CD4-positive, CD25-positive, alpha-beta regulatory T cell (primary cell): ENCODE data around the gene CSF3R. TPM values are rescaled to one million over a fixed set of nuclear protein-coding genes. Genes with fewer than 3 reads are reported as not detected.
A peak's percentile ranks its signal among the peaks of the same experiment; 100 is the strongest.

Source experiments
- ATAC-seq, 2 donors: fragments of 150-1000 bp; cut with Tn5 transposase; one replicate each; pipeline ENCODE4 v1.10.0; 2021; ENCODE audit warnings: low read depth in 2 of 2, moderate number of reproducible peaks in 2 of 2, moderate library complexity in 1 of 2
- DNase-seq, 3 donors: peaks; one replicate each; pipeline versions ENCODE4 v3.0.0 to v3.0.0-alpha.2; 2012 to 2022; ENCODE audit warnings: mixed read lengths in 1 of 3
- H3K27ac ChIP-seq: one replicate; pipeline ENCODE4 v1.7.0; 2013; ENCODE audit warnings: mild to moderate bottlenecking, low read length; ENCODE audit not compliant: insufficient read depth, poor library complexity, severe bottlenecking
- H3K27me3 ChIP-seq: one replicate; pipeline ENCODE4 v1.7.0; 2013; ENCODE audit warnings: low read length; ENCODE audit not compliant: control insufficient read depth, insufficient read depth
- H3K36me3 ChIP-seq: one replicate; pipeline ENCODE4 v1.7.0; 2013; ENCODE audit warnings: mild to moderate bottlenecking, low read length, moderate library complexity; ENCODE audit not compliant: control insufficient read depth, insufficient read depth
- H3K4me1 ChIP-seq: 2 replicates; pipeline ENCODE4 v1.7.0; 2013; ENCODE audit warnings: mild to moderate bottlenecking, low read length; ENCODE audit not compliant: insufficient read depth, control insufficient read depth, poor library complexity, severe bottlenecking
- H3K4me3 ChIP-seq: one replicate; pipeline ENCODE4 v1.7.0; 2013; ENCODE audit warnings: low read depth, mild to moderate bottlenecking, low read length, moderate library complexity
- H3K9me3 ChIP-seq, 2 experiments: 1 replicate in 1 of 2; 2 replicates in 1 of 2; pipeline ENCODE4 v1.7.0; 2013; ENCODE audit warnings: low read length in 2 of 2, mild to moderate bottlenecking in 1 of 2, moderate library complexity in 1 of 2; ENCODE audit not compliant: control insufficient read depth in 2 of 2
- H3K27ac Mint-ChIP-seq, 3 donors: one replicate each; pipeline ENCODE4 v1.8.0; 2020 to 2022; ENCODE audit warnings: mild to moderate bottlenecking in 3 of 3, mixed read lengths in 3 of 3, moderate library complexity in 2 of 3
- H3K27me3 Mint-ChIP-seq: one replicate; pipeline ENCODE4 v1.8.0; 2022; ENCODE audit warnings: mild to moderate bottlenecking, mixed read lengths
- H3K36me3 Mint-ChIP-seq: one replicate; pipeline ENCODE4 v1.8.0; 2020; ENCODE audit warnings: mixed read lengths
- H3K4me1 Mint-ChIP-seq, 4 donors: one replicate each; pipeline ENCODE4 v1.8.0; 2020 to 2022; ENCODE audit warnings: mixed read lengths in 4 of 4, mild to moderate bottlenecking in 1 of 4
- H3K4me3 Mint-ChIP-seq, 4 donors: one replicate each; pipeline ENCODE4 v1.8.0; 2020 to 2022; ENCODE audit warnings: mild to moderate bottlenecking in 4 of 4, mixed read lengths in 4 of 4, moderate library complexity in 3 of 4
- H3K9me3 Mint-ChIP-seq, 7 donors: one replicate each; pipeline ENCODE4 v1.8.0; 2020 to 2022; ENCODE audit warnings: mixed read lengths in 7 of 7, mild to moderate bottlenecking in 3 of 7, moderate library complexity in 2 of 7
- polyA plus RNA-seq, 4 donors: library from polyadenylated mRNA; unstranded; fragments of 300-500 nt; fragmentation: Illumina TruSeq; gene quantifications; one replicate each; pipeline ENCODE4 v1.2.3, GENCODE V29; 2021
- total RNA-seq: library from RNA; stranded (reverse); gene quantifications from one replicate; pipeline ENCODE4 v1.2.3, GENCODE V29; 2022

The CSF3R gene
- total and polyA plus RNA-seq, 5 donors from 2014 or later = 0.10 to 3.6 (median 0.23) TPM; not detected in 1

DNA sequence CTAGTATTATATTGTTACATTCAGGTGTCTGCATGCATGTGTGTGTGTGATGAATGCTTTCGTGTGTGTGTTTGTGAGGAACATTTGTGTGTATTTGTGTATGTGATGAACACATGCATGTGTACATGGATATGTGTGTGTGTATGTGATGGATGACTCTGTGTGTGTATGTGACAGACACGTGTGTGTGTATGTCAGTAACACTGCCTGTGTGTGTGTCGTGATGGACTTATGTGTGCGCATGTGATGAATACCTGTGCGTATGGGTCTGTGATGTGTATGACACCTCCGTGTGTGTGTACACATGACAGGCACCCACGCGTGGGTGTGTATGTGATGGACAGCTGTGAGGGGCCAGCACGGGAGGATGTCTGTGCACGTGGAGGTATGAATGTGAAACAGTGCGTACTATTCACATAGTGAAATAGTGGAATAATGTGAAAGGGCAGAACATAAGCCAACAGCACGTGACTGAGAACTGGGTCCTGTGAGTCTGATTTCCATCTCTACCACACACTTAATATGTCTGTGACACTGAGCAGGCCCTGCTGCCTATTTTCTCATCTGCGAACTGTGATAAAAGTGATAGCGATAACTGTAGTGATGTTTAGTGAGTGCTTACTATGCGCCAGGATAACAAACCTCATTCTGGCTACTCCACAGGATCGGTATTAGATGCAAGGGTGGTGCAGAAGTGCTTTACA lies 41.8 kb upstream of the CSF3R start:
- H3K27me3 Mint-ChIP-seq = no peaks in the 10 kb centered on the region
- no peaks in the 10 kb centered on the region for H3K36me3 Mint-ChIP-seq
- no peak overlapping the region for H3K27ac Mint-ChIP-seq
- no peaks in the 10 kb centered on the region for H3K36me3 ChIP-seq
- no peaks in the 10 kb centered on the region for H3K27me3 ChIP-seq
- DNase-seq (no peak), ATAC-seq (no peak)
- no peaks in the 10 kb centered on the region for H3K9me3 Mint-ChIP-seq
- H3K4me3 ChIP-seq = peak overlapping the region; percentile 42
- H3K9me3 ChIP-seq = no peaks in the 10 kb centered on the region
- H3K4me1 ChIP-seq = no peaks in the 10 kb centered on the region
- H3K4me1 Mint-ChIP-seq = peaks cover 0 to 14% (median 6%) of the 10 kb centered on the region in 4 donors
- H3K27ac ChIP-seq = no peak overlapping the region
- peak overlapping the region in 2 of 4 donors; percentile 20 to 60 for H3K4me3 Mint-ChIP-seq

- Mint-ChIP-seq H3K9me3 (no peaks in the 10 kb centered on the region), H3K4me1 (peaks cover 0 to 14% (median 6%) of the 10 kb centered on the region in 4 donors), H3K36me3 (no peaks in the 10 kb centered on the region), H3K27me3 (no peaks in the 10 kb centered on the region), H3K4me3 (peak overlapping the region in 2 of 4 donors; percentile 20 to 60), H3K27ac (peak overlapping the region in 1 of 3 donors; percentile 6)
- no peaks in the 10 kb centered on the region for H3K9me3 ChIP-seq
- DNase-seq = peak in 1 of 3 donors; percentile 59
- ATAC-seq = no peak
- H3K4me3 ChIP-seq = peak overlapping the region; percentile 42
- no peaks in the 10 kb centered on the region for H3K36me3 ChIP-seq
- no peaks in the 10 kb centered on the region for H3K27me3 ChIP-seq
- no peaks in the 10 kb centered on the region for H3K4me1 ChIP-seq
- H3K27ac ChIP-seq = no peak overlapping the region
Observed at GRCh38 chr1:36523850-36524249, 41.1 kb upstream of the CSF3R start.

DNA sequence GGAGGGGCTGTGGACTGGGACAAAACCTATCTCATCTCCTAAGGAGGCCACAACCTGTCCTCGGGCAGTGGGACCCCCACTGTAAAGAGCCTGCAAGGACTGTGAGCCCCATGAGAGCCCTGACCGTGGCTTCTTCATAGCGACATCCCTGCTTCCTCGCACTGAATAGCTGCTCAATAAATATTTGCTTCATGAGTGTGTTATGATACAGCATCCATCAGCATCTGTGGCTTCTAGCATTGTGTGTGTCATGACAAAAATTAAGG lies 40.5 kb upstream of the CSF3R start:
- no peak for ATAC-seq
- no peaks in the 10 kb centered on the region for H3K36me3 Mint-ChIP-seq
- no peaks in the 10 kb centered on the region for H3K9me3 Mint-ChIP-seq
- no peak overlapping the region for H3K27ac Mint-ChIP-seq
- Histone ChIP-seq H3K4me1 (no peaks in the 10 kb centered on the region), H3K27ac (no peak overlapping the region), H3K36me3 (no peaks in the 10 kb centered on the region), H3K4me3 (no peak overlapping the region), H3K27me3 (no peaks in the 10 kb centered on the region), H3K9me3 (no peaks in the 10 kb centered on the region)
- no peak for DNase-seq
- H3K4me3 Mint-ChIP-seq = no peak overlapping the region
- H3K4me1 Mint-ChIP-seq = peaks cover 0 to 14% (median 6%) of the 10 kb centered on the region in 4 donors
- H3K27me3 Mint-ChIP-seq = no peaks in the 10 kb centered on the region

DNA sequence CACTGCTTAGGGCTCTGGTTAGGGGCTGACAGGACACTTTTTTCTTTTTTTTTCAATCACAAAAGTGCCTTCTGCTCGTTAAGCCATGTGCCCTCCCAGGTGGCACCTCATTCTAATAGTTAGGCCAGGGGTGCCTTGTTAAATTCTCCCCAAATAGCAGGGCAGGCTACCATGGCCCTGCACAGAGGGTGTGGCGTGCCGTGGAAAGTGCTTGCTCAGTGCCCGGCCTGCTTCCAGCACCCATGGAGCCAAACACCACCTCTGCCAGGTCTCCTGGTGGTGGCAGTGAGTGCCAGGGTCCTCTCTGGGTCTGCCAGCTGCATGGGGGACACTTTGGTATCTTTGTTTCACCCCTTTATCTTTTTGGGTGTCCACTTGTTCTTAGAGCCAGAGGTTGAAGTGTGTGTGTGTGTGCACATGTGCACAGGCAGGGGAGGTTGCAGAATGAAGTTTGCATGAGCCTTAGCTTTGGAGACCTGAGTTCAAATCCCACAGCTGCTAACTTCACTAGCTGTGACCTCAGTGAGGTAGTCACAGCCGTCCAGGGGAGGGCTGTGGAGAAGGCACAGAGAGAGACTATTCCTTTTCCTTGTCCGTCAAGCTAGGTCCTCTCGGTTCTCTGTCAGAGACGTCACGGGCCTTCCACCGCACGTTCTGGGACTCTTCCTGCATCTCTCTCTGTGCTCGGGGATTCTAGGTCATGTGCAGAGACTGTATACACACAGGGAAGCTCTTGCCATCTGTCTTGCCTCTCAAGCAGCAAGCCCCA lies 39.9 kb upstream of the CSF3R start:
- ATAC-seq (no peak), DNase-seq (no peak)
- Histone ChIP-seq H3K27me3 (no peaks in the 10 kb centered on the region), H3K27ac (no peak overlapping the region), H3K4me1 (no peaks in the 10 kb centered on the region), H3K9me3 (no peaks in the 10 kb centered on the region), H3K4me3 (no peak overlapping the region), H3K36me3 (no peaks in the 10 kb centered on the region)
- no peaks in the 10 kb centered on the region for H3K27me3 Mint-ChIP-seq
- H3K4me1 Mint-ChIP-seq = peaks cover 0 to 14% (median 6%) of the 10 kb centered on the region in 4 donors
- H3K27ac Mint-ChIP-seq = no peak overlapping the region
- no peaks in the 10 kb centered on the region for H3K9me3 Mint-ChIP-seq
- no peak overlapping the region for H3K4me3 Mint-ChIP-seq
- no peaks in the 10 kb centered on the region for H3K36me3 Mint-ChIP-seq

- no peak overlapping the region for H3K27ac ChIP-seq
- no peaks in the 10 kb centered on the region for H3K9me3 ChIP-seq
- no peaks in the 10 kb centered on the region for H3K36me3 ChIP-seq
- no peak for ATAC-seq
- Mint-ChIP-seq H3K27ac (no peak overlapping the region), H3K4me3 (no peak overlapping the region), H3K9me3 (no peaks in the 10 kb centered on the region), H3K27me3 (no peaks in the 10 kb centered on the region), H3K36me3 (no peaks in the 10 kb centered on the region), H3K4me1 (peaks cover 0 to 14% (median 6%) of the 10 kb centered on the region in 4 donors)
- H3K4me1 ChIP-seq = no peaks in the 10 kb centered on the region
- no peaks in the 10 kb centered on the region for H3K27me3 ChIP-seq
- no peak overlapping the region for H3K4me3 ChIP-seq
- no peak for DNase-seq
Observed at GRCh38 chr1:36522021-36522420, 39.3 kb upstream of the CSF3R start.

- no peaks in the 10 kb centered on the region for H3K4me1 ChIP-seq
- H3K9me3 Mint-ChIP-seq = no peaks in the 10 kb centered on the region
- H3K36me3 ChIP-seq = no peaks in the 10 kb centered on the region
- no peaks in the 10 kb centered on the region for H3K36me3 Mint-ChIP-seq
- no peaks in the 10 kb centered on the region for H3K27me3 ChIP-seq
- H3K4me3 ChIP-seq = no peak overlapping the region
- DNase-seq (no peak), ATAC-seq (no peak)
- no peak overlapping the region for H3K27ac Mint-ChIP-seq
- H3K9me3 ChIP-seq = no peaks in the 10 kb centered on the region
- H3K27me3 Mint-ChIP-seq = no peaks in the 10 kb centered on the region
- no peak overlapping the region for H3K4me3 Mint-ChIP-seq
- H3K27ac ChIP-seq = no peak overlapping the region
- peaks cover 0 to 14% (median 6%) of the 10 kb centered on the region in 4 donors for H3K4me1 Mint-ChIP-seq
Observed at GRCh38 chr1:36520771-36521420, 38.2 kb upstream of the CSF3R start.

GRCh38 chr1:36520056-36520455 lies 37.3 kb upstream of the CSF3R start:
- no peak overlapping the region for H3K4me3 Mint-ChIP-seq
- H3K27me3 ChIP-seq = no peaks in the 10 kb centered on the region
- H3K27ac Mint-ChIP-seq = no peak overlapping the region
- H3K9me3 Mint-ChIP-seq = no peaks in the 10 kb centered on the region
- no peaks in the 10 kb centered on the region for H3K27me3 Mint-ChIP-seq
- no peak overlapping the region for H3K4me3 ChIP-seq
- DNase-seq = no peak
- H3K4me1 ChIP-seq = no peaks in the 10 kb centered on the region
- no peaks in the 10 kb centered on the region for H3K9me3 ChIP-seq
- peaks cover 0 to 14% (median 6%) of the 10 kb centered on the region in 4 donors for H3K4me1 Mint-ChIP-seq
- H3K36me3 Mint-ChIP-seq = no peaks in the 10 kb centered on the region
- no peaks in the 10 kb centered on the region for H3K36me3 ChIP-seq
- H3K27ac ChIP-seq = no peak overlapping the region
- no peak for ATAC-seq
